ENCODE measurements around the gene ARG2. TPM values are rescaled to one million over a fixed set of nuclear protein-coding genes. Genes with fewer than 3 reads are reported as not detected.

The ARG2 gene
- polyA plus RNA-seq, 3 donors: 0.13 to 0.46 (median 0.33) TPM

DNA sequence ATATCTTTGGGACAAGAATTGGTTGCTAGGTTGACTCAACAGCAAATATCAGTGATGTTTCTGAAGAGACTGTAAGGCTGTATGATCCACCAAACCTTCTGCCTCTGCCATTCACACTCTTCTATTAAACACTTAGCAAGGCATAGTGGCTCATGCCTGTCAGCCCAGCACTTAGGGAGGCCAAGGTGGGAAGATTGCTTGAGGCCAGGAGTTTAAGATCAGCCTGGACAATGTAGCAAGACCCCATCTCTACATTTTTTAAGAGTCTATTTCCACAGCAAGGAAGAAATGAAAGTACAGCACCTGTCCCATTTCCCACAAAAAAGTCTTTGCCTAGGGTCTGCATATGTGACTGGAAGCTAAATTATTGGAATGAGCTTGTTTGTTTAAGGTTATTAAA is 7.8 kb downstream of the ARG2 start:
- peaks cover 2 to 4% (median 4%) of the 10 kb centered on the region in 3 donors for H3K27me3 Mint-ChIP-seq (ENCODE audit: low read depth in 3 of 3)
- Histone ChIP-seq H3K4me1 (ENCODE audit: control insufficient read depth in 1 of 2, insufficient read depth in 2 of 2, low read length in 2 of 2) (no peaks in the 10 kb centered on the region), H3K36me3 (replicated peaks in 1 of 2; ENCODE audit: control insufficient read depth in 1 of 2, insufficient read depth in 2 of 2, low read length in 2 of 2) (no peaks in the 10 kb centered on the region), H3K4me3 (replicated peaks in 1 of 3; ENCODE audit: low read depth in 2 of 3, low read length in 3 of 3) (no peak overlapping the region), H3K4me2 (replicated peaks; ENCODE audit: extremely low read depth, low read length, poor library complexity, severe bottlenecking) (no peak overlapping the region), H2AFZ (ENCODE audit: insufficient read depth, low read depth, low read length, poor library complexity, severe bottlenecking) (no peak overlapping the region), H4K20me1 (ENCODE audit: insufficient read depth, low read length) (no peaks in the 10 kb centered on the region), H3K27me3 (ENCODE audit: control insufficient read depth in 2 of 2, insufficient read depth in 2 of 2, low read length in 2 of 2) (no peaks in the 10 kb centered on the region), H3K79me2 (ENCODE audit: insufficient read depth, low read length) (no peaks in the 10 kb centered on the region), H3K27ac (ENCODE audit: low read depth in 1 of 2, low read length in 2 of 2) (no peak overlapping the region), H3K9ac (ENCODE audit: insufficient read depth, low read length, poor library complexity, severe bottlenecking) (no peak overlapping the region), H3K9me3 (replicated peaks in 1 of 2; ENCODE audit: control insufficient read depth in 1 of 2, insufficient read depth in 1 of 2, low read length in 2 of 2) (no peaks in the 10 kb centered on the region)
- H3K4me3 Mint-ChIP-seq: no peak overlapping the region
- no peak for DNase-seq
- H3K27ac Mint-ChIP-seq: no peak overlapping the region
- intact Hi-C loops (cut with micrococcal nuclease): no loop called here
- no peaks in the 10 kb centered on the region for H3K36me3 Mint-ChIP-seq
- TF ChIP-seq, protein P1, sequence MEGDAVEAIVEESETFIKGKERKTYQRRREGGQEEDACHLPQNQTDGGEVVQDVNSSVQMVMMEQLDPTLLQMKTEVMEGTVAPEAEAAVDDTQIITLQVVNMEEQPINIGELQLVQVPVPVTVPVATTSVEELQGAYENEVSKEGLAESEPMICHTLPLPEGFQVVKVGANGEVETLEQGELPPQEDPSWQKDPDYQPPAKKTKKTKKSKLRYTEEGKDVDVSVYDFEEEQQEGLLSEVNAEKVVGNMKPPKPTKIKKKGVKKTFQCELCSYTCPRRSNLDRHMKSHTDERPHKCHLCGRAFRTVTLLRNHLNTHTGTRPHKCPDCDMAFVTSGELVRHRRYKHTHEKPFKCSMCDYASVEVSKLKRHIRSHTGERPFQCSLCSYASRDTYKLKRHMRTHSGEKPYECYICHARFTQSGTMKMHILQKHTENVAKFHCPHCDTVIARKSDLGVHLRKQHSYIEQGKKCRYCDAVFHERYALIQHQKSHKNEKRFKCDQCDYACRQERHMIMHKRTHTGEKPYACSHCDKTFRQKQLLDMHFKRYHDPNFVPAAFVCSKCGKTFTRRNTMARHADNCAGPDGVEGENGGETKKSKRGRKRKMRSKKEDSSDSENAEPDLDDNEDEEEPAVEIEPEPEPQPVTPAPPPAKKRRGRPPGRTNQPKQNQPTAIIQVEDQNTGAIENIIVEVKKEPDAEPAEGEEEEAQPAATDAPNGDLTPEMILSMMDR (IDR thresholded peaks at IDR 0.05): no peak
- peaks cover 6% of the 10 kb centered on the region for H3K4me1 Mint-ChIP-seq
- no peaks in the 10 kb centered on the region for H3K9me3 Mint-ChIP-seq

DNA sequence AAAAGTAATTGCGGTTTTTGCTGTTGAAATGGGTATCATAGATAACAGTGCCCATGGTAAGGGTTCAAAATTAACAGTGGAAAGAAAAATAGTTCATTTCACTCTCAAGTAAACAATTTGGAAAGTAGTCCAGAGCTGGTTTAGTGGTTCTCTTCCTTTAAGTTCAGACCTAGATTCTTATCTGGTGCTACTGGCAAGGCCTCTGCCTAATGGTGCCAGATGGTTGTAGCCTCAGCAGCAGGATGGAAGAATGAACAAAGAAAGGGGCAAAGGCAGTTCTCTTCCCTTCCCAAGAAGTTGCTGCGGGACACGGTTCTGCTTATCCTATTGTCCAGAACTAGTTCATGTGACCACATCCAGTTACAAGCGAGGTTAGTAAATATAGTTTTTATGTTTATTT is 10.5 kb downstream of the ARG2 start:
- no peaks in the 10 kb centered on the region for H3K79me2 ChIP-seq (ENCODE audit: insufficient read depth, low read length)
- no peak overlapping the region for H3K4me2 ChIP-seq (replicated peaks; ENCODE audit: extremely low read depth, low read length, poor library complexity, severe bottlenecking)
- H3K9ac ChIP-seq (ENCODE audit: insufficient read depth, low read length, poor library complexity, severe bottlenecking): no peak overlapping the region
- no peaks in the 10 kb centered on the region for H3K36me3 Mint-ChIP-seq
- no peaks in the 10 kb centered on the region for H3K9me3 ChIP-seq (replicated peaks in 1 of 2; ENCODE audit: control insufficient read depth in 1 of 2, insufficient read depth in 1 of 2, low read length in 2 of 2)
- H4K20me1 ChIP-seq (ENCODE audit: insufficient read depth, low read length): no peaks in the 10 kb centered on the region
- no peak overlapping the region for H3K4me3 Mint-ChIP-seq
- TF ChIP-seq, protein P1 (IDR thresholded peaks at IDR 0.05): no peak
- H3K36me3 ChIP-seq (replicated peaks in 1 of 2; ENCODE audit: control insufficient read depth in 1 of 2, insufficient read depth in 2 of 2, low read length in 2 of 2): no peaks in the 10 kb centered on the region
- H3K4me1 Mint-ChIP-seq: no peaks in the 10 kb centered on the region
- no peaks in the 10 kb centered on the region for H3K9me3 Mint-ChIP-seq
- DNase-seq: no peak
- no peak overlapping the region for H3K27ac ChIP-seq (ENCODE audit: low read depth in 1 of 2, low read length in 2 of 2)
- H3K27ac Mint-ChIP-seq: no peak overlapping the region
- H2AFZ ChIP-seq (ENCODE audit: insufficient read depth, low read depth, low read length, poor library complexity, severe bottlenecking): no peak overlapping the region
- H3K4me3 ChIP-seq (replicated peaks in 1 of 3; ENCODE audit: low read depth in 2 of 3, low read length in 3 of 3): no peak overlapping the region
- no peaks in the 10 kb centered on the region for H3K27me3 ChIP-seq (ENCODE audit: control insufficient read depth in 2 of 2, insufficient read depth in 2 of 2, low read length in 2 of 2)
- intact Hi-C loops (cut with micrococcal nuclease): no loop called here
- no CpG with 5 or more reads among the region's 4 CpGs for WGBS (ENCODE audit: insufficient coverage)
- peaks cover 0 to 2% (median 0%) of the 10 kb centered on the region in 3 donors for H3K27me3 Mint-ChIP-seq (ENCODE audit: low read depth in 3 of 3)
- no peaks in the 10 kb centered on the region for H3K4me1 ChIP-seq (ENCODE audit: control insufficient read depth in 1 of 2, insufficient read depth in 2 of 2, low read length in 2 of 2)
